Parathyroid adenoma (tissue), 2 donors: Measurements from ENCODE around the gene DYDC2.

Experiments used
- H2AFZ ChIP-seq: fragments of 300-600 bp; sonication (generic); one replicate; pipeline ENCODE4 v1.7.0; 2017; ENCODE audit warnings: antibody characterized with exemption, mild to moderate bottlenecking
- H3K27ac ChIP-seq: fragments of 300-600 bp; sonication (generic); one replicate; pipeline ENCODE4 v1.7.0; 2017
- H3K27me3 ChIP-seq: fragments of 300-600 bp; sonication (generic); one replicate; pipeline ENCODE4 v1.7.0; 2017; ENCODE audit warnings: low read length; ENCODE audit not compliant: control insufficient read depth, insufficient read depth
- H3K36me3 ChIP-seq: fragments of 300-600 bp; sonication (generic); one replicate; pipeline ENCODE4 v1.7.0; 2017; ENCODE audit warnings: low read length; ENCODE audit not compliant: control insufficient read depth, insufficient read depth
- H3K4me1 ChIP-seq: fragments of 300-600 bp; sonication (generic); one replicate; pipeline ENCODE4 v1.7.0; 2017; ENCODE audit warnings: control low read depth
- H3K4me2 ChIP-seq: fragments of 300-600 bp; sonication (generic); one replicate; pipeline ENCODE4 v1.7.0; 2017; ENCODE audit warnings: low read length
- H3K4me3 ChIP-seq: fragments of 300-600 bp; sonication (generic); one replicate; pipeline ENCODE4 v1.7.0; 2017; ENCODE audit warnings: low read depth, low read length
- H3K79me2 ChIP-seq: fragments of 300-600 bp; sonication (generic); one replicate; pipeline ENCODE4 v1.7.0; 2017; ENCODE audit warnings: control low read depth
- H3K9ac ChIP-seq: fragments of 300-600 bp; sonication (generic); one replicate; pipeline ENCODE4 v1.7.0; 2017; ENCODE audit warnings: mild to moderate bottlenecking
- H3K9me3 ChIP-seq: fragments of 300-600 bp; sonication (generic); one replicate; pipeline ENCODE4 v1.7.0; 2017; ENCODE audit warnings: low read length; ENCODE audit not compliant: control insufficient read depth
- TF ChIP-seq, protein P1 (sequence below): fragments of 300-600 bp; sonication (generic); IDR thresholded peaks from one replicate; pipeline ENCODE4 v1.7.0; 2017; ENCODE audit warnings: antibody characterized with exemption, mild to moderate bottlenecking
- donor health status: primary hyperparathyroidism.

Gene DYDC2

DNA sequence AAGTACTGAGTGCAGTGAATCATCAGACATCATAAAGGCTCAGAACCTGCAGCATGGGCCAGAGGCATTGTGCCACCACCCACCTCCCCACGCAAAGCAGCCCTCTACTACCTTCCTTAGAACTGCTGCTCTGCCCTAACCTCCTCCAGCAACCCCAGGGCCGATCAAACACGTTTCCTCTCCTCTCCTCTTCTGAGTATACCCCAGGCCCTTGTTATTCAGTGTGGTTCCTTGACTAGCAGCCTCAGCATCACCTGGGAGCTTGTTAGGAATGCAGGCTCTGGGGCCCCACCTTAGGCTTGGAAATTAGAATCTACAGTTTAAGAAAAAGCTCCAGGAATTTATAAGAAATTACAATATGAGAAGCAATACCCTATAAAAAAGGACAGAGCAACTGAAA lies 33.3 kb upstream of the DYDC2 start:
- Histone ChIP-seq H3K36me3 (no peaks in the 10 kb centered on the region), H3K27ac (no peak overlapping the region), H3K4me1 (no peaks in the 10 kb centered on the region), H3K9ac (no peak overlapping the region), H3K79me2 (no peaks in the 10 kb centered on the region), H3K9me3 (no peaks in the 10 kb centered on the region), H3K4me2 (no peak overlapping the region), H3K27me3 (no peaks in the 10 kb centered on the region), H2AFZ (no peak overlapping the region), H3K4me3 (no peak overlapping the region)
- TF ChIP-seq, protein P1, sequence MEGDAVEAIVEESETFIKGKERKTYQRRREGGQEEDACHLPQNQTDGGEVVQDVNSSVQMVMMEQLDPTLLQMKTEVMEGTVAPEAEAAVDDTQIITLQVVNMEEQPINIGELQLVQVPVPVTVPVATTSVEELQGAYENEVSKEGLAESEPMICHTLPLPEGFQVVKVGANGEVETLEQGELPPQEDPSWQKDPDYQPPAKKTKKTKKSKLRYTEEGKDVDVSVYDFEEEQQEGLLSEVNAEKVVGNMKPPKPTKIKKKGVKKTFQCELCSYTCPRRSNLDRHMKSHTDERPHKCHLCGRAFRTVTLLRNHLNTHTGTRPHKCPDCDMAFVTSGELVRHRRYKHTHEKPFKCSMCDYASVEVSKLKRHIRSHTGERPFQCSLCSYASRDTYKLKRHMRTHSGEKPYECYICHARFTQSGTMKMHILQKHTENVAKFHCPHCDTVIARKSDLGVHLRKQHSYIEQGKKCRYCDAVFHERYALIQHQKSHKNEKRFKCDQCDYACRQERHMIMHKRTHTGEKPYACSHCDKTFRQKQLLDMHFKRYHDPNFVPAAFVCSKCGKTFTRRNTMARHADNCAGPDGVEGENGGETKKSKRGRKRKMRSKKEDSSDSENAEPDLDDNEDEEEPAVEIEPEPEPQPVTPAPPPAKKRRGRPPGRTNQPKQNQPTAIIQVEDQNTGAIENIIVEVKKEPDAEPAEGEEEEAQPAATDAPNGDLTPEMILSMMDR = no peak

DNA sequence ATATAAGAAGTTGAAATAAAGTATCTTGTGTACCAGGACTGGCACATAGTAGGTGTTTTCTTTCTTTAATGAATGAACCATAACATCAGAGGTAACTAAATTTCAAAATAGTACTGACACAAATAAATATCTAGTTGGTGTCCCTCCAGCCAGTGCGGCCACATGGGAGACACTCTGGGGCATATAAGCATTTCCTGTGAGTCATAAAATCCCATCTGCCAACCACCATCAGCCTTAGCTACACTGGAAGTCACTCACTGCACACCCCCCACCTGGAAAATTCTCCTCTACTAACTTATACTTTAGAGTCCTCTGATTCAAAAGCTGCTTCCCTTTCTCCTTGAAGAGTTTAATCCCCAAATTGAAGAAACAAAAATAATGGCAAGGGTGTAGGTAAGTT lies 32.5 kb upstream of the DYDC2 start:
- no peak overlapping the region for H3K4me2 ChIP-seq
- no peaks in the 10 kb centered on the region for H3K4me1 ChIP-seq
- TF ChIP-seq, protein P1 = no peak
- H3K27me3 ChIP-seq = no peaks in the 10 kb centered on the region
- H2AFZ ChIP-seq = no peak overlapping the region
- H3K27ac ChIP-seq = no peak overlapping the region
- no peaks in the 10 kb centered on the region for H3K79me2 ChIP-seq
- no peak overlapping the region for H3K4me3 ChIP-seq
- no peak overlapping the region for H3K9ac ChIP-seq
- H3K9me3 ChIP-seq = no peaks in the 10 kb centered on the region
- no peaks in the 10 kb centered on the region for H3K36me3 ChIP-seq

DNA sequence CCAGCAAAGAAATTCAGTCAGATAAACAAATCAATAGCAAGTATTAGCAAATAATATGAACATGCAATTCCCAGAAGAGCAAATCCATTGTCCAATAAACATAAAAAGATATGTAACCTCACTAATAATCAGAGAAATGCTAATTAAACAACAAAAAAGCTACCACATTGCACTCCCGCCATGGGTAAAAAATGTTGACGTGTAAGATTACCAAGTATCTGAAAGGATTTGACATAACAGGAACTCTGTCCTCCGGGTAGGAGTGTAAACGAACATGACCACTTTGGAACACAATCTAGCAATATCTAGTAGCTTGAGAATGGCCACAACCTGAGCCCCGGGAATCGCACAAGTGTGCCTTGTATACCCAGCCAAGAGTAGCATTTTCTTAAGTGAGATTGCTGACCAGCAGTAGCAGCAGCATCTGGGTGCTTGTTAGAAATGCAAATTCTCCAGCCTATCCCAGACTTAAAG lies 31.7 kb upstream of the DYDC2 start:
- Histone ChIP-seq H3K4me3 (no peak overlapping the region), H3K4me2 (no peak overlapping the region), H2AFZ (no peak overlapping the region), H3K9me3 (no peaks in the 10 kb centered on the region), H3K4me1 (no peaks in the 10 kb centered on the region), H3K36me3 (no peaks in the 10 kb centered on the region), H3K79me2 (no peaks in the 10 kb centered on the region), H3K9ac (no peak overlapping the region), H3K27me3 (no peaks in the 10 kb centered on the region), H3K27ac (no peak overlapping the region)
- TF ChIP-seq, protein P1 = no peak

DNA sequence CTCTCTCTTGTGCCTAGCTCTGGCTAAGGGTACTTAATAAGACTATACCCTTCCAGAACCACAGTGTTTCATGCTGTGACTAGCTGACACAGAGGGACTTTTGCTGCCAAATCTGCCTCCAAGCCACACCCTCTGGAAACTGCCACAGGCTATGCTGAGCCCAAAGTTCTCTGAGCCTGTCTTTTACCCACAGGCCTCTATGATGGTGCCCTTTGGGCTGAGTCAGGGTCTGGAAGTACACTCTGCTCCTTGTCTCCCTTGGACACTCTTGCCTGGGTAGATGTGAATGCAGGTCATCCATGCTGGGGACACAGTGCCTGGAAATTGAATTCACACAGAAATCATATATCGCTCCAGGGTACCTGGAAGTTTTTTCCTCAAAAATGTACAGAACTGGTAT lies 22.6 kb upstream of the DYDC2 start:
- H2AFZ ChIP-seq = no peak overlapping the region
- TF ChIP-seq, protein P1 = no peak
- H3K9me3 ChIP-seq = no peaks in the 10 kb centered on the region
- no peak overlapping the region for H3K27ac ChIP-seq
- H3K4me1 ChIP-seq = no peaks in the 10 kb centered on the region
- H3K36me3 ChIP-seq = no peaks in the 10 kb centered on the region
- no peaks in the 10 kb centered on the region for H3K27me3 ChIP-seq
- no peak overlapping the region for H3K4me2 ChIP-seq
- no peak overlapping the region for H3K4me3 ChIP-seq
- no peak overlapping the region for H3K9ac ChIP-seq
- no peaks in the 10 kb centered on the region for H3K79me2 ChIP-seq

DNA sequence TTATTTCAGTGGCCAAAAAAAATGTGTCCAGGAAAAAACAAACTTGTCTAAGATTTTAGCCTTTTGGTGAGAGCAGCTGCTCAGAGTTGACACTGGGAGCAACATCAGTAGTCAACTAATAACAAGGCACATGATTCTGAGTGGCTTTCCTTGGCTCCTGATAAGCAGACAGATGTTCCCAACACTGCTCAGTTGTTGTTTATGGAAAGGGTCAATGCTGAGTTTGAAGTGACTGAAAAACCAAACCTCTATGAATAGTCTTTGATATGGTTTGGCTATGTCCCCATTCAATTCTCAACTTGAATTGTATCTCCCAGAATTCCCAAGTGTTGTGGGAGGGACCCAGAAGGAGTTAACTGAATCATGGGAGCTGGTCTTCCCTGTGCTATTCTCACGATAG lies 12.3 kb upstream of the DYDC2 start:
- Histone ChIP-seq H3K27ac (no peak overlapping the region), H3K9me3 (no peaks in the 10 kb centered on the region)
- TF ChIP-seq, protein P1 = no peak

More for the DNA sequence above, 12.3 kb upstream of the DYDC2 start:
- Histone ChIP-seq H2AFZ (no peak overlapping the region), H3K27me3 (no peaks in the 10 kb centered on the region), H3K4me3 (no peak overlapping the region), H3K79me2 (no peaks in the 10 kb centered on the region), H3K4me1 (no peaks in the 10 kb centered on the region), H3K9ac (no peak overlapping the region), H3K4me2 (no peak overlapping the region), H3K36me3 (no peaks in the 10 kb centered on the region)
